Loucy (cell line): ENCODE results near the gene NEDD4.
A peak's percentile ranks its signal among the peaks of the same experiment; 100 is the strongest.

Experiments used
- H2AFZ ChIP-seq: fragments of 200-600 bp; sonication (generic); 2 replicates; pipeline ENCODE4 v1.6.0; 2016; ENCODE audit warnings: antibody characterized with exemption, mild to moderate bottlenecking, low read length, moderate library complexity
- H3F3A ChIP-seq: fragments of 200-600 bp; 2 replicates; pipeline ENCODE4 v1.6.0; 2016; ENCODE audit warnings: antibody characterized with exemption, low read depth, mild to moderate bottlenecking
- H3K27me3 ChIP-seq: fragments of 200-600 bp; sonication (generic); 2 replicates; pipeline ENCODE4 v1.6.1; 2014; ENCODE audit warnings: low read length, mild to moderate bottlenecking; ENCODE audit not compliant: insufficient read depth, poor library complexity, severe bottlenecking
- H3K36me3 ChIP-seq: fragments of 200-600 bp; sonication (generic); 2 replicates; pipeline ENCODE4 v1.6.1; 2016; ENCODE audit warnings: low read length; ENCODE audit not compliant: insufficient read depth
- H3K4me1 ChIP-seq: fragments of 200-600 bp; sonication (generic); 2 replicates; pipeline ENCODE4 v1.5.1; 2014; ENCODE audit warnings: low read length, mild to moderate bottlenecking; ENCODE audit not compliant: insufficient read depth, poor library complexity, severe bottlenecking
- H3K4me2 ChIP-seq: fragments of 200-600 bp; sonication (generic); 2 replicates; pipeline ENCODE4 v1.6.0; 2014; ENCODE audit warnings: antibody characterized with exemption, low read length, low read depth, mild to moderate bottlenecking; ENCODE audit not compliant: poor library complexity, severe bottlenecking
- H3K4me3 ChIP-seq: fragments of 200-600 bp; sonication (generic); 2 replicates; pipeline ENCODE4 v1.5.1; 2014; ENCODE audit warnings: low read length, mild to moderate bottlenecking, mixed read lengths; ENCODE audit not compliant: poor library complexity, severe bottlenecking
- H3K79me2 ChIP-seq: fragments of 200-600 bp; sonication (generic); 2 replicates; pipeline ENCODE4 v1.6.1; 2014; ENCODE audit warnings: low read length; ENCODE audit not compliant: insufficient read depth
- H3K9ac ChIP-seq: fragments of 200-600 bp; sonication (generic); 2 replicates; pipeline ENCODE4 v1.6.0; 2014; ENCODE audit warnings: mild to moderate bottlenecking, low read depth, low read length, moderate library complexity; ENCODE audit not compliant: poor library complexity, severe bottlenecking
- H3K9me2 ChIP-seq: fragments of 200-600 bp; sonication (generic); replicated peaks from 2 replicates; pipeline ENCODE4 v1.6.1; 2016; ENCODE audit warnings: low read depth, low read length, mixed read lengths
- H3K9me3 ChIP-seq: fragments of 200-600 bp; sonication (generic); 2 replicates; pipeline ENCODE4 v1.6.1; 2014; ENCODE audit warnings: mild to moderate bottlenecking, antibody characterized with exemption, low read length, low read depth; ENCODE audit not compliant: insufficient read depth
- H4K20me1 ChIP-seq: fragments of 200-600 bp; sonication (generic); 2 replicates; pipeline ENCODE4 v1.6.0; 2014; ENCODE audit warnings: antibody characterized with exemption, low read length, mild to moderate bottlenecking; ENCODE audit not compliant: insufficient read depth, poor library complexity, severe bottlenecking
- EZH2phosphoT487 ChIP-seq: fragments of 200-600 bp; IDR thresholded peaks from 2 replicates; pipeline ENCODE4 v1.6.1; 2018; ENCODE audit warnings: antibody characterized with exemption, mild to moderate bottlenecking, moderate library complexity, borderline replicate concordance
- TF ChIP-seq, protein P1 (sequence below): fragments of 200-600 bp; sonication (generic); conservative IDR thresholded peaks from 2 replicates; pipeline ENCODE4 v1.5.1; 2014; ENCODE audit warnings: mild to moderate bottlenecking, antibody characterized with exemption, low read length

NEDD4 gene

DNA sequence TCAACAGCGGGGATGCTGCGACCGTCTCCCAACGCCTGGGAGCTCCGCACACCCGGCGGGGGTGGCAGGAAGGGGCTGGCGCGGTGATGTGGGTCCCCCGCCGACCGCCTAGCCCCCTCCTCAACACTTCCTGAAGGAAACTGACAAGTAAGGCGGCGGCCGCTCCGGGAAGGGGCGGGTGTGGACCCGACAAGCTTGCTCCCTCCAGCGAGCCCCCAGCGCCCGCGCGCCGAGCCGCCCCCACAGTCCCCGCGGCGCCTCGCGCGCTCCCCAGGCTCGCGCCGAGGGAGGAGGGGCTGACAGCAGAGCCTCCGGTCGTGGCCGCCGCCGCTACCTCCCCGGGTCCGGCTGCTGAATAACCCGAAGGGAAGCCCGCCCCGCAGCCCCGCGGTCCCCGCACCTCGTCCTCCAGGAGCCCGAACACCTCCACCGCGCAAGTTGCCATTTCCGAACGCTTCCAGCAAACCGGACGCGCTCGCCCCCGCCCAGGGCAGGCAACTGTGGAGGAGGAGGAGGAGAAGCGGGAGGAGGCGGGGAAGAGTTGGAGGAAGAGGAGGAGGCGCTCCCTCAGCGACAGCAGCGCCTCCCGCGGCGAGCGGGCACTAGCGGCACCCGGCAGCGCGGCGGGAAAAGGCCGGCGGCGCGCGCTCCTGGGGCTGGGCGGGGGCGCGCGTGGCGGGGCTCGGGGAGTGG lies at the start of gene NEDD4:
TSS of gene NEDD4 (minus strand) at position 502 of the 693 bp plus-strand sequence. CDS start at position 445, 57 bp downstream.
- Histone ChIP-seq H3K27me3 (no peaks in the 10 kb centered on the region), H3F3A (no peaks in the 10 kb centered on the region), H3K9me3 (no peaks in the 10 kb centered on the region), H2AFZ (peak within 1 kb of the TSS; percentile 96), H3K9ac (peak within 1 kb of the TSS; percentile 85), H4K20me1 (no peaks in the 10 kb centered on the region), H3K4me3 (peak within 1 kb of the TSS; percentile 84), H3K9me2 (no peaks in the 10 kb centered on the region), H3K36me3 (no peaks in the 10 kb centered on the region), H3K79me2 (peaks cover 38% of the 10 kb centered on the region), H3K4me2 (peak within 1 kb of the TSS; percentile 91), H3K4me1 (peaks cover 29% of the 10 kb centered on the region)
- TF ChIP-seq EZH2phosphoT487, result no peak
- TF ChIP-seq, protein P1, sequence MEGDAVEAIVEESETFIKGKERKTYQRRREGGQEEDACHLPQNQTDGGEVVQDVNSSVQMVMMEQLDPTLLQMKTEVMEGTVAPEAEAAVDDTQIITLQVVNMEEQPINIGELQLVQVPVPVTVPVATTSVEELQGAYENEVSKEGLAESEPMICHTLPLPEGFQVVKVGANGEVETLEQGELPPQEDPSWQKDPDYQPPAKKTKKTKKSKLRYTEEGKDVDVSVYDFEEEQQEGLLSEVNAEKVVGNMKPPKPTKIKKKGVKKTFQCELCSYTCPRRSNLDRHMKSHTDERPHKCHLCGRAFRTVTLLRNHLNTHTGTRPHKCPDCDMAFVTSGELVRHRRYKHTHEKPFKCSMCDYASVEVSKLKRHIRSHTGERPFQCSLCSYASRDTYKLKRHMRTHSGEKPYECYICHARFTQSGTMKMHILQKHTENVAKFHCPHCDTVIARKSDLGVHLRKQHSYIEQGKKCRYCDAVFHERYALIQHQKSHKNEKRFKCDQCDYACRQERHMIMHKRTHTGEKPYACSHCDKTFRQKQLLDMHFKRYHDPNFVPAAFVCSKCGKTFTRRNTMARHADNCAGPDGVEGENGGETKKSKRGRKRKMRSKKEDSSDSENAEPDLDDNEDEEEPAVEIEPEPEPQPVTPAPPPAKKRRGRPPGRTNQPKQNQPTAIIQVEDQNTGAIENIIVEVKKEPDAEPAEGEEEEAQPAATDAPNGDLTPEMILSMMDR, result peak; percentile 46

DNA sequence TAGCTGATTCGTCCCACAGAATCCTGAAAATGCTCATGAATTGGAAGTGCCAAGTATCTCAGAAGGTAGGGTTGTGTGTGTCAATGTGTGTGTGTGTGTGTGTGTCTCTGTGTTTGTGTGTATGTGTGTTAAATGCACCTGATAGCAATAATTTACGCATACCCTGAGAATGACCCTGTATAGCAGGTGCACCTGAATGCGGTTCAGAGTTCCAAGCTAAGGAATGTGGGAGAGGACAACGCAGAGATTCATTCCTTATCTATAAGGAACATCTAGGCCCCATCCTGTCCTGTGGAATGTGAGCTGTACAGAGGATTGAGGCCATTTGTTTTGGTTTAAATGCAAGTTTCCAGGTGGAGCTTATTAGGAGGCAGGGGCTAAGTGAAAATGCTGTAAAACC lies 49.1 kb upstream of the NEDD4 start:
- H3K36me3 ChIP-seq, result no peaks in the 10 kb centered on the region
- H3F3A ChIP-seq, result no peaks in the 10 kb centered on the region
- peaks cover 18% of the 10 kb centered on the region for H3K4me1 ChIP-seq

DNA sequence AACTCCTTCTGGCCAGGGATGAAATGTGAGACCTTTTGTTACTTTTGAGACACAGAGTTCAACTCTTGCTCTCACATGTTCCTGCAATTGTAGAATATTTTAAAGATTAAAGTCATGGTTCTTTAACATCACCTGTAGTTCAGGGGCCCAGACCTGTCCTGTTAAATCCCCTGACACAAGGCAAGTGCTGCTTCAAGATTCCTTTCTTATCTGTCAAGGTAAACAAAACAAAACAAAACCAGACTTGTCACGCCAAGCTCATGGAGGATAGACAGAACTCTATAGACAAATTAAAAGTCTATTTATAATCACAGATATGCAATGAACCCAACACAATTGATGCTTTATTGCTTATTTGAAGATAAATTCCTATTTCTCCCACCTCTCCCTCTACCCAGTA lies 48.6 kb upstream of the NEDD4 start:
- no peak overlapping the region for H3K9ac ChIP-seq
- H3F3A ChIP-seq, result no peaks in the 10 kb centered on the region
- H3K4me3 ChIP-seq, result no peak overlapping the region
- H3K36me3 ChIP-seq, result no peaks in the 10 kb centered on the region
- no peaks in the 10 kb centered on the region for H3K9me3 ChIP-seq
- H4K20me1 ChIP-seq, result no peaks in the 10 kb centered on the region
- no peaks in the 10 kb centered on the region for H3K9me2 ChIP-seq
- H3K4me2 ChIP-seq, result no peak overlapping the region
- H3K79me2 ChIP-seq, result no peaks in the 10 kb centered on the region
- H3K4me1 ChIP-seq, result peaks cover 18% of the 10 kb centered on the region
- TF ChIP-seq, protein P1, result no peak
- no peak for TF ChIP-seq EZH2phosphoT487
- H3K27me3 ChIP-seq, result no peaks in the 10 kb centered on the region
- H2AFZ ChIP-seq, result no peak overlapping the region

More for the DNA sequence above, 49.1 kb upstream of the NEDD4 start:
- peak overlapping the region; percentile 54 for H3K4me2 ChIP-seq
- H3K27me3 ChIP-seq, result no peaks in the 10 kb centered on the region
- H2AFZ ChIP-seq, result no peak overlapping the region
- H4K20me1 ChIP-seq, result no peaks in the 10 kb centered on the region
- no peaks in the 10 kb centered on the region for H3K9me2 ChIP-seq
- H3K9me3 ChIP-seq, result no peaks in the 10 kb centered on the region
- no peak for TF ChIP-seq EZH2phosphoT487
- TF ChIP-seq, protein P1, result no peak
- no peaks in the 10 kb centered on the region for H3K79me2 ChIP-seq
- H3K9ac ChIP-seq, result no peak overlapping the region
- no peak overlapping the region for H3K4me3 ChIP-seq
